ENCODE data around the gene ART3.

ART3 gene

GRCh38 chr4:76074993-76075600 lies 588 bp downstream of the ART3 start:
- no peak for DNase-seq

GRCh38 chr4:76078033-76078613 lies 3.6 kb downstream of the ART3 start:
- DNase-seq = no peak

- DNase-seq = no peak
Observed at GRCh38 chr4:76083386-76083988, 9.0 kb downstream of the ART3 start.

- no peak for DNase-seq
Observed at GRCh38 chr4:76084542-76084941, 10.0 kb downstream of the ART3 start.

- DNase-seq = peak; percentile 60
Observed at GRCh38 chr4:76087007-76087769, 12.7 kb downstream of the ART3 start.

GRCh38 chr4:76088719-76089118 lies 14.2 kb downstream of the ART3 start:
- DNase-seq = no peak

- peak; percentile 92 for DNase-seq
Observed at GRCh38 chr4:76090241-76090691, 15.8 kb downstream of the ART3 start.

- no peak for DNase-seq
Observed at GRCh38 chr4:76091052-76091451, 16.5 kb downstream of the ART3 start.

- DNase-seq = no peak
Observed at GRCh38 chr4:76095568-76095967, 21.1 kb downstream of the ART3 start.

- no peak for DNase-seq
Observed at GRCh38 chr4:76096076-76096475, 21.6 kb downstream of the ART3 start.

- DNase-seq = no peak
Observed at GRCh38 chr4:76105652-76106051, 31.1 kb downstream of the ART3 start.

- DNase-seq = no peak
Observed at GRCh38 chr4:76106442-76106841, 31.9 kb downstream of the ART3 start.

- DNase-seq = peak; percentile 23
Observed at GRCh38 chr4:76108467-76109181, 34.1 kb downstream of the ART3 start.

- no peak for DNase-seq
Observed at GRCh38 chr4:76116821-76117220, 42.3 kb downstream of the ART3 start.

- no peak for DNase-seq
Observed at GRCh38 chr4:76117536-76117935, 43.0 kb downstream of the ART3 start.

- DNase-seq = no peak
Observed at GRCh38 chr4:76120199-76120598, 45.7 kb downstream of the ART3 start.

- no peak for DNase-seq
Observed at GRCh38 chr4:76125816-76126215, 51.3 kb downstream of the ART3 start.

GRCh38 chr4:76127754-76128153 lies 53.2 kb downstream of the ART3 start:
- no peak for DNase-seq

- no peak for DNase-seq
Observed at GRCh38 chr4:76141241-76141640, 66.7 kb downstream of the ART3 start.

GRCh38 chr4:76144546-76144945 lies 70.0 kb downstream of the ART3 start:
- DNase-seq = no peak

- peak; percentile 86 for DNase-seq
Observed at GRCh38 chr4:76147454-76148141, 73.1 kb downstream of the ART3 start.

GRCh38 chr4:76148142-76148865 lies 73.8 kb downstream of the ART3 start, which contains the start of gene NUP54:
Gene NUP54, minus strand, starts transcription at chr4:76148397. Its CDS starts 23 bp downstream, at chr4:76148374.
- DNase-seq = peak; percentile 93
